UCSD-AML1 (cell line): ENCODE measurements around the gene ANGPTL4.
"Not testable (repeated sequence)": the region's sequence is repeated elsewhere in the genome, so short reads cannot be mapped to it uniquely, and the experiment has no call there.

Experiments used
- DNase-seq: peaks from one replicate; lab custom pipeline; 2025; ENCODE audit not compliant: unreplicated experiment; lab: John Stamatoyannopoulos, UW

ANGPTL4 gene

DNA sequence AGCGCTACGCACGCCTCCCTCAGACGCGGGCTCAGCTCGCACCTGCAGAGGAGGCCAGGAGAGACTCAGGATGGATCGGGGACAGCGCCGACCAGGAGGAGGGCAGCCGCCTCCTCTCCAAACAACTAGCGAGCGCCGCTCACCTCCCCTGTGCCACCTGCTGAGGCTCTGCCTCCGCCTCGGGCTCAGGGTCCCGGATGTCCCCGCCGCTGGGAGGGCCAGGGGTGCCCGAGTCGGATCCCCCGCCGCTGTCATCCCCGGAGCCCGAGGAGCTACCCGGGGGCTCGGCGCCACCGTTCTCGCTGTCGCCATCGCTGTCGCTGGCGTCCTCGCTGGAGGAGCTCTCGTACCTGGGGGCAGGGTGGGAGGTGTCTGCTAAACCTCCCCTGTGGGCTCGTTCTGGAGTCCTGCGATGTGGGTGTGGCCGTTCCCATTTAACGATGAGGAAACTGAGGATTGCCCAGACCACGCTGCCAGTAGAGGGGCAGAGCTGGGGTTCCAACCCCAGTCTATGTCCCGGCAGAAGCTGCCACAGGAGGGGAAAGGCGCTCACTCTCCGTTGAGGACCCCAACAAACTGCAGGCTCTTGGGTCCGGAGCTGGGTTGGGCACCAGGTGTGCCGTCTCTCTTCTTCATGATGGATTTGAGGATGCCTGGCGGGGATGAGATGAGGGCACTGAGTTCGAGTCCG lies 30.0 kb upstream of the ANGPTL4 start:
- DNase-seq, result no peak

DNA sequence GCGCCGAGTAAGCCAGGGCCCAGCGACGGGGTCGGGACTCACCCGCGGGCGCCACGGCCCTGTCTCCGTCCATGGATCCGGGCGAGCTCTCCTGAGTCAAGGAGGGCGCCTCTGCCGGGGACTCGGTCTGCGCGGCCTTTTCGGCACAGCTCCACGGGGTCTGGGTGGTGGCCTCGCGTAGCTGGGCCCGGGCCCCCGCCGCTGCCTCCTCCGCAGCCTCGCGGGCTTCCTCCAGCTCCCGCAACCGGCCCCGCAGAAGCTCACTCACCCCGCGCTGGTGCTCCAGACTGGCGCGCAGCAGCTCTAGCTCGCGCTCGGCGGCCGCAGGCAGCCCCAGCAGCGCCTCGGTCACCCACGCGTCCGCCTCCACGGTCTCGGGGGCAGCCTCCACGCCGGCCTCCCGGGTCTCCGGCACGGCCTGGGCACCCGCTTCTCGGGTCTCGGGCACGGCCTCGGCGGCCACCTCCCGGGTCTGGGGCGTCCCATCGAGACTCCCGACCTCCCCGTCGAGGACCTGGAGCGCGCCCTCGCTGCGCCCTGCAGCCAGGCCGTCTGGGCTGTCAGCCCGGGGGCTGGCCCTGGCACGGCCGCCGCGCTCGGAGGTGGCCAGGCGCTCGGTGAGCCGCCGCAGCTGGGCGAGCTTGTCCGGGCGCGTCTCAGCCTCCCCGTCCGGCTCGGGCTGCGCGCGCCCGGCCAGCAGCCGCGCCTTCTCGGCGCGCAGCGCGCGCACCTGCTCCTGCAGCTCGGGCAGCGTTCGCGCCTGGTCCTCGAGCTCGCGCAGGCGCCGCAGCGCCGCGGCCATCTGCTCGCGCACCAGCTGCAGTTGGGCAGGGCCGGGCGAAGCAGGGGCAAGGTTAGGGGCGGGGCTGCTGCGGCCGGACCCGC lies 29.3 kb upstream of the ANGPTL4 start:
- no peak for DNase-seq

GRCh38 chr19:8335343-8336071 lies 28.4 kb upstream of the ANGPTL4 start:
- no peak for DNase-seq

GRCh38 chr19:8336072-8336569 lies 27.8 kb upstream of the ANGPTL4 start:
- DNase-seq, result no peak

DNA sequence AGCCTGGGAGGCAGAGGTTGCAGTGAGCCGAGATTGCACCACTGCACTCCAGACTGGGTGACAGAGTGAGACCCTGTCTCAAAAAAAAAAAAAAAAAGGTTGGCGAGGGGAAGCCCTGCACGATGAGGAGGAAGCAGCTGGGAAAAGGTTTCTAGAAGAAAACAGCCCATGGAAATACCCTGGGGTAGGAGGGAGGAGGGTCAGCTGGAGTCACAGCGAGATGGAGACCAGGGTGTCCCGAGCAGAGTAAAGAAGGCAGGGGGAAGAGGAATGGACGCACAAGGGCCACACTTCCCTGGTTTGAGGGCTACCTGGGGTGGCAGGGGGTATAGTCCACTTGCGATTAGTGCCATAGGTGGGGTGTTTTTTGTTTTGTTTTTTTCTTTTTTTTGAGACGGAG lies 27.3 kb upstream of the ANGPTL4 start:
- DNase-seq, result no peak

DNA sequence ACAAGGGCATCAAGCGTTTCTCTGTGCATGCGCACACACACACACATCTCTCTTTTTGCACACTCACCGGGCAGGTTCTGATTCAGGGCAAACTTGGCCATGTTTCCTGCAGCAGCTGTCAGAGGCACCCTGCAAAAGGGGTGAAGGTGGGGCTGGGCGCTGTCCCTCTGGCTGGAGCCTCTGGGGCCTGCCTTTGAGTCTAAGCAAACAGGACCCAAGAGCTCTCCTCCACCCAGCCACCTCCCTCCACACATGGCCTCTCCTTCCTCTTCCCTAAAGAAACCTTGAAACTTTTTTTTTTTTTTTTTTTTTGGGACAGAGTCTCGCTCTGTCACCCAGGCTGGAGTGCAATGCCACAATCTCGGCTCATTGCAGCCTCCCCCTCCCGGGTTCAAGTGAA lies 26.2 kb upstream of the ANGPTL4 start:
- DNase-seq, result no peak

DNA sequence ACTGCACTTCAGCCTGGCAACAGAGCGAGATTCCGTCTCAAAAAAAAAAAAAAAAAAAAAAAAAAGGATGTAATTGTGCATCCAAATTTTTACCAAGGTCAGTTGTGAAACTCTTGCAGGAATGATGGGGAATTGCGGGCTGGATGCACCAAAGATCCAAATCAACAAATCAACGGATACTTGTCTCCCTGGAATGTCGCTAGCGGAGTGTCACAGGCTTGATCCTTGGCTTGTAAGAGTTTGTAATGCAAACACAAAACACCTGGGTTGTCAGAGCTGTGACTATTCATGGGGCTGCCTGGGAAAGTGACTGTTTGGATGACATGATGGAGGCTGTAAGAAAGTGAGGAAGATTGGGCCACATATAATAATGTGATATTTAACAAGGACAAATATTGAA lies 25.1 kb upstream of the ANGPTL4 start:
- no peak for DNase-seq

- peak; percentile 23 for DNase-seq
These were observed 23.4 kb upstream of the ANGPTL4 start for GRCh38 chr19:8340341-8341096.

DNA sequence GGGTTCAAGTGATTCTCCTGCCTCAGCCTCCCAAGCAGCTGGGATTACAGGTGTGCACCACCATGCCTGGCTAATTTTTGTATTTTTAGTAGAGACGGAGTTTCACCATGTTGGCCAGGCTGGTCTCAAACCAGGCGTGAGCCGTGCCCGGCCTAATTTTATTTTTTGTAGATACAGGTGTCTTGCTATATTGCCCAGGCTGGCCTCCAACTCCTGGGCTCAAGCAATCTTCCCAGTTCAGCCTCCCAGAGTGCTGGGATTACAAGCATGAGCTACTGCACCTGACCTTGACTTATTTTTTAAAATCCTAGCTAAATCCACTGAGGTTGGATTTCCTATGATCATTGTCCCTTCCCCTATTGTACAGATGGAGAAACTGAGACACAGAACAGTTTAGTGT lies 22.5 kb upstream of the ANGPTL4 start:
- not testable (repeated sequence) for DNase-seq

DNA sequence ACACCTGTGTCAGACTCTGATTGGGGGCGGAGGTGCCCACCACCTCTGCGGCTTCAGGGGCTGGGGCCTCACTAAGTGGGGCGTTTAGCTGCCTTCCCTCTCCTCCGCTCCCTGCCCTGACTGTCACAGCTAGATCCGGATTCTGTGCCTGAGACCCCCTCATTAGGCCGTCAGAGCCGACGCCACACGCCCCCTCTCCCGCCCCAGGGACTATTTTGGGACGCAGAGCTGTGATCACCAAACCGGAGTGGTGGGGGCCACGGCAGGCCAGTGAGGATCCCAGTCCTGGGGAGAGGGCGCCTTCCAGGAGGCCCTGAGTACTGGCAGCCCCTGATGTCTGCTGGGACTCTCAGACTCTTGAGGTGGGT lies 21.7 kb upstream of the ANGPTL4 start:
- DNase-seq, result no peak

- peak; percentile 92 for DNase-seq
These were observed 21.1 kb upstream of the ANGPTL4 start, which contains the start of gene KANK3 for GRCh38 chr19:8342684-8343482. Gene KANK3 (minus strand): TSS chr19:8343262. CDS start chr19:8337828, 5,434 bp downstream.

DNA sequence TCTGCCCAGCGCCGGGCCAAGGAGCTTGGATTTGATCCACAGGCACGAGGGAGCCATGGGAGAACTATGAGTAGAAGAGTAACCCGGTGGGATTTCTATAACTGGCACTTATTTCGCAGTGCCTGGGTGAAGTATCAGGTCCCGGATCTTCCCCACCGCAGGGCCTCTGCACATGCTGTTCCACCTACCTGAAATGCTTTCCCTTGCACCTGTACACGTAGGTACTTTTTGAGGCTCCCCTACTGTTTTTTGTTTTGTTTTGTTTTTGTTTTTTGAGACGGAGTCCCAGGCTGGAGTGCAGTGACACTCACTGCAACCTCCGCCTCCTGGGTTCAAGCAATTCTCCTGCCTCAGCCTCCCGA lies 20.5 kb upstream of the ANGPTL4 start:
- DNase-seq, result no peak

- not testable (repeated sequence) for DNase-seq
These were observed 14.2 kb upstream of the ANGPTL4 start for GRCh38 chr19:8349629-8350372.

DNA sequence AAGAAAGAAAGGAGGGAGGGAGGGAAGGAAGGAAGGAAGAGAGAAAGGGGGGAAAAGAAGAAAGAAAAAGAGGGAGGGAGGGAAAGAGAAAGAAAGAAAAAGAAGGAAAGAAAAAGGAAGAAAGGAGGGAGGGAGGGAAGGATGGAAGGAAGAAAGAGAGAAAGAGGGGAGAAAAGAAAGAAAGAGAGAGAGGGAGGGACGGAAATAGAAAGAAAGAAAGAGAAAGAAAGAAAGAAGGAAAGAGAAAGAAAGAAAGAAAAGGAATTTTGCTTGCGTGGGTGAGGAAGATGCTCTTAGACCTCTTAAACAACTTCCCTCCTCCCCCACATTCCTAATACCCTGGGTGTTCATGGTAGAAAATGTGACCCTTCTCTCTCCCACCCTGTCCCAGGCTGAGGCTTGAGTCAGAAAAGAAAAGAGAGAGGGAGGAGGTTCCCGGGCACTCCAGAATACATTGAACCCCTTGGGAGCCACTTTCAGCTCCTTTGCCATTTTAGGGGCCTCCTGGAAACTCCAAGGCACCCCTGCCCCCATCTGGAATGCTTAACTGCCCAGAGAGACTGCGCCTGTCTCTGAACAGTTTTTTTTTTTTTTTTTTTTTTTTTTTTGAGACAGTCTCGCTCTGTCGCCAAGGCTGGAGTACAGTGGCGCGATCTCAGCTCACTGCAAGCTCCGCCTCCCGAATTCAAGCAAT lies 11.7 kb upstream of the ANGPTL4 start:
- DNase-seq, result no peak

DNA sequence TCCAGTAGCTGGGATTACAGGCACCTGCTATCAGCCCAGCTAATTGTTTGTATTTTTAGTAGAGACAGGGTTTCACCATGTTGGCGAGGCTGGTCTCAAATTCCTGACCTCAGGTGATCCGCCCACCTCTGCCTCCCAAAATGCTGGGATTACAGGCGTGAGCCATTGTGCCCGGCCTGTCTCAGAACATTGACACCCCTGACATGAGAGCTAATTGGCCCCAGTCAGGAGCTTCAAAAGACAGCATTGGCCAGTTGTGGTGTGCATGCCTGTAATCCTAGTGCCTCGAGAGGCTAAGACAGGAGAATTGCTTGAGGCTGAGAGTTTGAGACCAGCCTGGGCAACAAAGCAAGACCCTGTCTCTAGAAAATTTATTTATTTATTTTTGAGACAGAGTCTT lies 11.1 kb upstream of the ANGPTL4 start:
- not testable (repeated sequence) for DNase-seq

GRCh38 chr19:8355631-8356402 lies 8.1 kb upstream of the ANGPTL4 start:
- DNase-seq, result peak; percentile 26

GRCh38 chr19:8357007-8357521 lies 6.9 kb upstream of the ANGPTL4 start:
- DNase-seq, result no peak

GRCh38 chr19:8358948-8359347 lies 5.0 kb upstream of the ANGPTL4 start:
- no peak for DNase-seq
